Left kidney (tissue), 8 donors: Measurements from ENCODE around the gene OTOR. TPM values are rescaled to one million over a fixed set of nuclear protein-coding genes. Genes with fewer than 3 reads are reported as not detected.
A peak's percentile ranks its signal among the peaks of the same experiment; 100 is the strongest.

ENCODE experiments used
- DNase-seq: peaks from one replicate; pipeline ENCODE4 v3.0.0-alpha.2; 2013
- long read RNA-seq, 8 donors: transcript quantifications; one replicate each; lab custom pipeline, GENCODE V29; 2026
- polyA plus RNA-seq: library from polyadenylated mRNA; unstranded; fragments of 120-200 nt; gene quantifications from one replicate; pipeline ENCODE4 v1.2.1, GENCODE V29; 2013; ENCODE audit not compliant: insufficient read length

The OTOR gene
- polyA plus RNA-seq, result not detected
- long read RNA-seq, donor 1, result 0 reads
- long read RNA-seq, donor 2, result 0 reads
- long read RNA-seq, donor 3, result 0 reads
- long read RNA-seq, donor 4, result 0 reads
- long read RNA-seq, donor 5, result 0 reads
- long read RNA-seq, donor 6, result 0 reads
- long read RNA-seq, donor 7, result 0 reads
- long read RNA-seq, donor 8, result 0 reads

DNA sequence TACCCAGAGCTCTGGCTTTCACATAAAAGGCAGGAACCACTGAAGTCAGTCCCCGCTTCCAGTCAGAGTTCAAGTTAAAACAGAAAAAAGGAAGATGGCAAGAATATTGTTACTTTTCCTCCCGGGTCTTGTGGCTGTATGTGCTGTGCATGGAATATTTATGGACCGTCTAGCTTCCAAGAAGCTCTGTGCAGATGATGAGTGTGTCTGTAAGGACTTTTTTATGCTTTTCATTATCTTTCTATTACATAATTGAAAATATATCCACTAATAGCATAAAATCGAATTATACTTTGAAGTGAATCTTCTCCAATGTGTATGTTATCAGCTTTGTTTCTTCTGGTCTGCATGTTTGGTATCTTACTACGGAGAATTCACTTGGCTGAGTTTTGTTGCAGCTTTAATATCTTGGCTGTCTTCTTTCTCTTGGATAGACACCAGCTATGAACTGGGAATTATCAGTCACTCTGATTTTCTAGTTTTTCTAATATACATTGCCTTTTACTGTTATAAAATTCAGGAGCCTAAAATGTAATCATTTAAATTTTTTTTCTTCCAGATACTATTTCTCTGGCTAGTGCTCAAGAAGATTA lies at the start of gene OTOR:
TSS of gene OTOR (plus strand) at position 51 of the 593 bp plus-strand sequence. CDS start at position 95, 44 bp downstream.
- no peak for DNase-seq

DNA sequence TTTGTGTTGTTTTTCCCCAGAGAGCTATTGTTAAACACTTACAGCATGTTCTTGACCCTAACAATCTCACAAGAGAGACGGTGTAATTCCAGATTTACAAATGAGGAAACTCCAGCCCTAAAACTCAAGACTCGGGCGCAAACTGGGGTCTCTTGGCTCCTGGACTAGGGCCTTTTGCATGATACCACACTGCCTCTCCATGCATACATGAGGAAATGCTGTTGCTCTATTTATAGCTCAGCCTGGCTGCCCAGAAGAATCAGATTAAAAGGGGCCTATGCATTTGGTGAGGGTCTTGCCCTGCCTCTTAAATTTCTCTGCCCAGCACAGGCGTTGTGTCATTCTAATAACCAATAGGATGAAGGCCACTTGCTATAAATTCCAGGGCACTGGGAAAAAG lies 48.9 kb upstream of the OTOR start:
- DNase-seq, result no peak

DNA sequence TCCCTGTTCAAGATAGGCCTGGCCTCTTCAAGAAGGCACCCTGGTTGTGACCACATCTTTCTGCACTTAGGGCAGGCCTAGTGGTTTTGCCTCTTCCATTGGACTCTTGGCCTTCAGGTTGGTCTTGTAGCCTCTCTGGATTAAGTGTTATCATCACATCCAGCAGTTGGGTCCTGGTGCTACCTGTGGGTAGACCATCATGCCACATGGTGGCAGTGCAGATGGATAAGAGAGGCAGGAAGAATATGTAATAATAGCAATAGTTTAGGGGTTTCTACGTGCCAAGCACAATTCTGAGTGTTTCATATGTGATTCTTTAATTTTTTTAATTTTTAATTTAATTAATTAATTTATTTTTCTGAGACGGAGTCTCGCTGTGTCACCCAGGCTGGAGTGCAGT lies 46.9 kb upstream of the OTOR start:
- no peak for DNase-seq

- no peak for DNase-seq
Observed at GRCh38 chr20:16703570-16703969, 44.6 kb upstream of the OTOR start.

DNA sequence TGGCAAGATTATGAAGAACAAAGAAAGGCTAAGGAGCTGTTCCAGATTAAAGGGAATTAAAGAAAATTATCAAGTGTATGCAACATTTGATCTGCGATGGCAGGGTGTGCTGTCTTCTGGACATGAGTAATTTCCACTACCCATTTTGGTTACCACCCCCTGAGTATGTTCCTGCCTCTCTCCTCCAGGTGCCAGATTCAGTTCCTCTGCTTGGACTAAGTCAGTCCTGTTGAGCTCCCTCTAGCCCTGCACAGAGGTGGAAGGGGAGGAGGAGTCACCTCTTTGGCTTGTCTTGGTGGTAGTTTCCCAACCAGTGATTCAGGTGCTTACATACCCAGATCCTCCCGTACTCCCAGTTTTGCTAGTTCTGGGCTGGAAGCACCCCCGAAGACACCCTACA lies 40.5 kb upstream of the OTOR start:
- DNase-seq, result no peak

- no peak for DNase-seq
Observed at GRCh38 chr20:16708602-16709001, 39.6 kb upstream of the OTOR start.

- DNase-seq, result no peak
Observed at GRCh38 chr20:16709017-16709416, 39.1 kb upstream of the OTOR start.

DNA sequence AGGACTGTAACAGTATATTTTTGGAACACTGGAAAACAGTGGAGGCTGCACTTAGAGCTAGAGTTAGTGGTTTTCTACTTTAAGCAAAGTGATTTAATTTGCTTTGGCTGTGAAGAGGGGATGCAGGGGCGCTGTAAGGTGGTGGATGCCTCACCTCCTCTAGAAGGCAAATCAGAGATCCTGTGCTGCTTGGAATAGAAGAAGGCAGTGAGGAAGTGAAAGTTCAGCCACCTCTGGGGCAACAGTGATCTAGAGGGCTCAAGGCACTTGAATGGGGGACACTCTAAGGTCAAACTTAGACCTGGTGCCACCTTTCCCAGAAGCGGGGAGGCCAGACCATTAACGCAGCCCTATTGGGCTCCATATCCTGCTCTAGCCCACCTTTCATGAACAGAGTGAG lies 37.4 kb upstream of the OTOR start:
- no peak for DNase-seq

GRCh38 chr20:16711661-16712258 lies 36.4 kb upstream of the OTOR start:
- no peak for DNase-seq

- no peak for DNase-seq
Observed at GRCh38 chr20:16712511-16712947, 35.6 kb upstream of the OTOR start.

DNA sequence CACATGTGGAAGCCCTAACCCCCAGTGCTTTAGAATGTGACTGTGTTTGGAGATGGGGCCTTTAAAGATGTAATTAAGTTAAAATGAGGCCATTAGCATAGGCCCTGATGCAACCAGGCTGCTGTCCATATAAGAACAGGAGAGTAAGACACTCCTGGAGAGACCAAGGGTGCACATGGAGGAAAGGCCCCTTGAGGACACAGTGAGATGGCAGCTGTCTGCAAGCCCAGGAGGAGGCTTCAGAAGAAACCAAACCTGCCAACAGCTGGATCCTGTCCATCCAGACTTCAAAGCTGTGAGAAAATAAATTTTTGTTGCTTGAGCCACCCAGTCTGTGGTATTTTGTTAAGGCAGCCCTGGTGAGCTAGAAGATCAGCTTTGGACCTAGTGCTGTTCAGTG lies 35.1 kb upstream of the OTOR start:
- no peak for DNase-seq

DNA sequence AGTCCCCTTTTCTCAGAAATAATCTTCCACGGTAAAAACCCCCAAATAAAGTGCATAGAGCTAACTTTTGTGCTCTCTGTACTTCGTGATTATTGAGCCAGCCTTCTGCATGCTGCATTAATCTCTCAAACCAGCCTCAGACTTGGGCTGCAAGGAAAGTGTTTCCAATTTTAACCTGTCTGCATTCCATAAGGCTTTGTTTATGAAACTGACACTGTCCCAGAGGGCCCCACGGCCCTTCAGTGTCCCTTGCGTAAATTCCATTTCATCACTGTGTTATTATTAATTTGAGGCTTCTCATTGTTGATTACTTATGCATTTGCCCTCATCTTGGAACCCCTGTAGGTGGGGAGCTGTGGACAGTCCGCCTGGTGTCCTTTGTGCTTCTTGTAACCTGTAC lies 33.9 kb upstream of the OTOR start:
- no peak for DNase-seq

- DNase-seq, result no peak
Observed at GRCh38 chr20:16714751-16715150, 33.4 kb upstream of the OTOR start.

DNA sequence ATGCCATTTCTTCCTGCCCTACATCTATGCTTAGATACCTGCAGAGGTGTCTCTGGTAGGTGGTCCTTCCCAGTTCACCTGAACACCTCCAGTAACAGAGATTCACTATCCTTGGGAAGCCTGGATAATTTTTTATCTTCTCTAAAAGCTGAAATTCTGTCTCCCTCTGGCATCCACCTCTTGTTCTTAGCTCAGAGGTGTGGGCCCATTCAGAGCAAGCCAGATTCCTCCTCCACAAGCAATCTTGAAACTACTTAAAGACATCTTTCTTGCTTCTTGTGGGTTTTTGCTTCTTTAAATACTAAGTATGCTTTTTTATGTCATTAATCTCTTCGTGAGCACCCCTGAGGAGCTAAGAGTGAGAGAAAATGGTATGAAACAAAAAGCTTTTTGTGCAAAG lies 28.7 kb upstream of the OTOR start:
- no peak for DNase-seq

DNA sequence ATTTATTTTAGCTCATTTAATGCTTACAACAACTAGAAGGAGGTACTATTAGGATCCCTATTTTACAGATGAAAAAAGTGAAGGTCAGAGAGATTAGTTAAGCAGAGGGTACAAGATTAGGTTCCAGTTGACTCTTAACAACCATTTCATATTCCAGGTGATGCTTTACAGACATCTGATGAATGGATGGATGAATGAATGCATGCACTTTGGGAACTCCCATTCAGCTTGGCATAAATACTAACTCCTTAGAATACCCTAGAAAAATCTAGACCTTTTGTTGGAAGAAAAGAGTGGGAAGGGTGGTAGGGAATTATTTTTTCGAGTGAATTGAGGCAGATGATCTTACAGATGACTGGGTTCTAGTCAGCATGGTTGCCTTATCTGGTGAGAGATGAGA lies 19.1 kb upstream of the OTOR start:
- DNase-seq, result no peak

GRCh38 chr20:16729565-16730460 lies 18.3 kb upstream of the OTOR start, which contains the start of gene SNRPB2:
TSS of gene SNRPB2 (plus strand) at chr20:16730026. CDS start at chr20:16731703, 1,677 bp downstream.
- peak; percentile 93 for DNase-seq

- DNase-seq, result no peak
Observed at GRCh38 chr20:16732506-16733152, 15.5 kb upstream of the OTOR start.

DNA sequence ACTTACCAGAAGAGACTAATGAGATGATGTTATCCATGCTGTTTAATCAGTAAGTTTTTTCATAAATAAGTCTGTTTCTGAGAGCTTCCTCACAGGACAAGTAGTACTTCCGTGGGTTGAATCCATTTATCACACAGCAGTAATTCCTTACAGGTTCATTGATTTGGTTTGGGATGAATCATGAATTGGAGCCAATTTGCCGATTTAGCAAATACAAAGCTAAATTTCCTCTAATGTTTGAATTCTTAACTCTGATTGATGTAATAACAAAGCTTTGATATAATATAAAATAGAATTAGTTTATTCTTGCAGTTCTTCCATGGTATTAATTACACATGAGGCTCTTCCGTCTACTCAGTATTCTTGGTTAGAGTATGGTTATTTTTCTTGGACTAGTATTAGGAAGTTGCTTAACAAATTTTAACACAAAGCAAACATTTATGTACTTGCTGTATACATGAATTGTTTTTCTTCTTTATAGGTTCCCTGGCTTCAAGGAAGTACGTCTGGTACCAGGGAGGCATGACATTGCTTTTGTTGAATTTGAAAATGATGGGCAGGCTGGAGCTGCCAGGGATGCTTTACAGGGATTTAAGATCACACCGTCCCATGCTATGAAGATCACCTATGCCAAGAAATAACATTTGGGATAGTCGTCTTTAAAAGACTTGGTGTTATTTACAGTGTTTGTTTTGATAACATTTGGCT lies 7.6 kb upstream of the OTOR start:
- DNase-seq, result no peak

DNA sequence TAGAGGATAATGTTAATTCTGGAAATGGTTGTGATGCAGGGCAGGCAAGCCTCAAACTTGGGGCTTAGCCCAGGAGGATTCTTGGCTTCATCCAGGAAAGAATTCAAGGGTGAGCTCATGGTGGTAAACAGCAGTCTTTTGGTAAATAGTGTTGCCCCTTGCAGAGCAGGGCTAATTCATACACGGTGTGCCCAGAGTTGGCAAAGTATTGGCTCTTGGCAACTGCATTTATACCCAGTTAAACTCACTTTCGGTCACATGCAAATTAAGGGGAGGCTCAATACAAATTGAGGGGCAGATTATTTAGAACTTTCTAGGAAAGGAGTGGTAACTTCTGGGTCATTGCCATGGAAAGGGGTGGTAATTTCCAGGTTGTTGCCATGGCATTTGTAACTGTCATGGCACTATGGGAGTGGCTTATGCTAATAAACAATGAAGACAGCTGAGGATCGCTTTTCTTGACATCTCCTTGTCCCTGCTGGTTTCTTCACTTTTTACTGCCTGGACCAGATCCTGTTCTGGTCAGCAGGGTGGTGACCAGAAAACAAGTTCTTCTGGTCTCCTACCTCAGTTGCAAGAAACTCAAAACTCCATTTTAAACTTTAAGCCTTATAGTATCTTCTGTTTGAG lies 3.9 kb upstream of the OTOR start:
- no peak for DNase-seq

DNA sequence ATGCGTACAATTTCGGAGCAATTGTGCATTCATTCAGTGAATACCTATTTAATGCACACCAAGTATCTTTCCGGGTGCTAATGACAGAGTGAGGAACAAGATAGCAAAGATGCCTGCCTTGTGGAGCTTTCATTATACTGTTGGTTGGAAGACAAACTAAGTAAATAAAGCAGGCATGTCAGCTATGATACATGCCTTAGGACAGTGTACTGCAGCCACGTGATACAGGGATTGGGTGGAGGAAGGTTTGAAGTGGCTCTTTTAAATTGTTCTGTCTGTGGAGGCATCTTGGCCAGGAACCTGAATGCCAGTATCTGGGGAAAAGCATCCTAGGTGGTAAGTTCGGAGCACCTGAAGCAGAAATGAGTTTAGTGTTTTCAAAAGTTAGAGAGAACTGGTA lies 3.0 kb upstream of the OTOR start:
- no peak for DNase-seq

DNA sequence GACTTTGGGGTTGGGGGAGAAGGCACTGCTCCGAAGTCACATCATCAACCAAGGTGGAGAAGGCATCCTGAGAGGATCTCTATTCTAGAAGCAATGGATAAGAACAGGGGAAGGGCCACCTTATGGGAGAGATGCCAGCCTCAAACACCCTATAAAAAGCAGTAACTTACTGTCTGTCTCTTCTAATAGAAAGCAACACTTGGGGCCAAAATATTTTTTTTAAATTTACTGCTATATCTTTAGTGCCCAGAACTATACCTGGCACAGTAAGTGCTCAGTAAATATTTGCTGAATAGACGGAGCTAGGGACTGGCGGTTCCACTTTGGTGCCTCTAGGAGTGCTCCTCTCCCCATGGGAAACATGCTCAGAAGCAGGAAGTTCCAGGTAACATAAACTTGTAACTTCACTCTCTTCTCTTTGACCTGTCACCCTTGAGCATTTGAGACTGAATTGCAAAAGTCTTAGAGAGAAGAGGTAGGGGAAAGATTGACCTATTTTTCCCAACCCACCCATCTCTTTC lies 807 bp upstream of the OTOR start:
- DNase-seq, result no peak
